ENCODE results near the gene SKAP1.
"Not testable (repeated sequence)": the region's sequence is repeated elsewhere in the genome, so short reads cannot be mapped to it uniquely, and the experiment has no call there.

SKAP1 gene

GRCh38 chr17:48445248-48445620 lies 15.2 kb upstream of the SKAP1 start:
- DNase-seq (ENCODE audit: low read depth), result no peak

GRCh38 chr17:48444516-48445247 lies 14.7 kb upstream of the SKAP1 start:
- DNase-seq (ENCODE audit: low read depth), result no peak

GRCh38 chr17:48443712-48444111 lies 13.7 kb upstream of the SKAP1 start:
- DNase-seq (ENCODE audit: low read depth), result no peak

- no peak for DNase-seq (ENCODE audit: low read depth)
These were observed 12.8 kb upstream of the SKAP1 start for GRCh38 chr17:48442819-48443218.

- no peak for DNase-seq (ENCODE audit: low read depth)
These were observed 11.8 kb upstream of the SKAP1 start for GRCh38 chr17:48441862-48442261.

- DNase-seq (ENCODE audit: low read depth), result no peak
These were observed 11.3 kb upstream of the SKAP1 start for GRCh38 chr17:48441231-48441711.

GRCh38 chr17:48440669-48441068 lies 10.7 kb upstream of the SKAP1 start:
- no peak for DNase-seq (ENCODE audit: low read depth)

- no peak for DNase-seq (ENCODE audit: low read depth)
These were observed 10.0 kb upstream of the SKAP1 start for GRCh38 chr17:48439875-48440505.

GRCh38 chr17:48439110-48439850 lies 9.3 kb upstream of the SKAP1 start:
- DNase-seq (ENCODE audit: low read depth), result no peak

GRCh38 chr17:48438516-48439061 lies 8.6 kb upstream of the SKAP1 start:
- DNase-seq (ENCODE audit: low read depth), result no peak

- DNase-seq (ENCODE audit: low read depth), result no peak
These were observed 3.9 kb upstream of the SKAP1 start for GRCh38 chr17:48433896-48434295.

GRCh38 chr17:48432820-48433775 lies 3.1 kb upstream of the SKAP1 start:
- DNase-seq (ENCODE audit: low read depth), result no peak

GRCh38 chr17:48429156-48429555 lies 858 bp downstream of the SKAP1 start:
- DNase-seq (ENCODE audit: low read depth), result no peak

GRCh38 chr17:48427598-48427997 lies 2.4 kb downstream of the SKAP1 start:
- no peak for DNase-seq (ENCODE audit: low read depth)

- DNase-seq (ENCODE audit: low read depth), result no peak
These were observed 3.1 kb downstream of the SKAP1 start for GRCh38 chr17:48426761-48427500.

- DNase-seq (ENCODE audit: low read depth), result no peak
These were observed 3.9 kb downstream of the SKAP1 start for GRCh38 chr17:48426019-48426665.

GRCh38 chr17:48422060-48422459 lies 8.0 kb downstream of the SKAP1 start:
- DNase-seq (ENCODE audit: low read depth), result not testable (repeated sequence)

- DNase-seq (ENCODE audit: low read depth), result no peak
These were observed 9.2 kb downstream of the SKAP1 start for GRCh38 chr17:48420823-48421222.

- no peak for DNase-seq (ENCODE audit: low read depth)
These were observed 13.0 kb downstream of the SKAP1 start for GRCh38 chr17:48416971-48417370.

All from HS-5 (cell line).